GM12878 (cell line): ENCODE results near the gene CLDN9. TPM values are rescaled to one million over a fixed set of nuclear protein-coding genes. Genes with fewer than 3 reads are reported as not detected.

Source experiments
- HDAC6 ChIP-seq: fragments of 200-600 bp; sonication (generic); IDR thresholded peaks from one replicate; pipeline ENCODE4 v1.8.0; 2017; ENCODE audit warnings: antibody characterized with exemption; ENCODE audit not compliant: unreplicated experiment
- KAT2A ChIP-seq: conservative IDR thresholded peaks from 2 replicates; pipeline ENCODE4 v1.6.1; 2011; ENCODE audit warnings: low read depth, low read length; ENCODE audit not compliant: control insufficient read depth
- MYB ChIP-seq: fragments of 150-350 bp; IDR thresholded peaks from 2 replicates; pipeline ENCODE4 v1.6.1; 2014; ENCODE audit warnings: mild to moderate bottlenecking, low read depth, low read length, borderline replicate concordance
- NFIC ChIP-seq: IDR thresholded peaks from 2 replicates; pipeline ENCODE4 v1.6.1; 2012; ENCODE audit warnings: low read depth, mild to moderate bottlenecking, inconsistent platforms, low read length, moderate library complexity
- NR2C2 ChIP-seq: IDR thresholded peaks from 2 replicates; pipeline ENCODE4 v1.6.1; 2011; ENCODE audit warnings: borderline replicate concordance, low read depth; ENCODE audit not compliant: control insufficient read depth, insufficient read length
- NRF1 ChIP-seq: conservative IDR thresholded peaks from 2 replicates; pipeline ENCODE4 v1.6.1; 2011; ENCODE audit warnings: mild to moderate bottlenecking, low read depth, low read length, improper control_type of control experiment
- RAD21 ChIP-seq: IDR thresholded peaks from 2 replicates; pipeline ENCODE4 v1.6.1; 2011; ENCODE audit warnings: mild to moderate bottlenecking, low read depth, low read length, moderate library complexity; ENCODE audit not compliant: insufficient read depth
- SUZ12 ChIP-seq: fragments of 200-600 bp; sonication (generic); IDR thresholded peaks from one replicate; pipeline ENCODE4 v1.6.1; 2018; ENCODE audit warnings: antibody characterized with exemption, mild to moderate bottlenecking; ENCODE audit not compliant: unreplicated experiment
- TCF12 ChIP-seq: IDR thresholded peaks from 2 replicates; pipeline ENCODE4 v1.6.1; 2011; ENCODE audit warnings: low read depth, mild to moderate bottlenecking, low read length
- ZBED1 ChIP-seq: IDR thresholded peaks from 2 replicates; pipeline ENCODE4 v1.6.1; 2016; ENCODE audit warnings: borderline replicate concordance
- ZZZ3 ChIP-seq: IDR thresholded peaks from 2 replicates; pipeline ENCODE4 v1.6.1; 2011; ENCODE audit warnings: low read depth; ENCODE audit not compliant: control insufficient read depth, insufficient read length
- polyA plus RNA-seq, 11 experiments: library from polyadenylated mRNA; depleted of rRNA in 4 of 11; unstranded in 6 of 11; stranded (reverse) in 5 of 11; fragments of >200 nt; fragmentation: Nextera tagmentation in 4 of 11; fragmentation: Illumina TruSeq in 1 of 11; extraction: Ambion mirVana in 4 of 11; extraction: Trizol in 1 of 11; gene quantifications; 1 replicate in 1 of 11; 2 replicates in 10 of 11; pipeline versions ENCODE4 v1.2.1 to v1.2.3, GENCODE V29; 2011 to 2016; ENCODE audit warnings: inconsistent platforms in 2 of 11, missing spikeins in 2 of 11, low read depth in 1 of 11
- total RNA-seq, 4 experiments: library from RNA; depleted of rRNA in 3 of 4; stranded (reverse); fragments of >200 nt in 3 of 4; fragmentation: Illumina TruSeq in 1 of 4; extraction: Trizol in 1 of 4; gene quantifications; 2 replicates each; pipeline versions ENCODE4 v1.2.1 to v1.2.3, GENCODE V29; 2013 to 2021
- TF ChIP-seq, protein P1 (sequence below): fragments of 150-350 bp; IDR thresholded peaks from 2 replicates; pipeline ENCODE4 v1.6.1; 2016; ENCODE audit warnings: low read depth, low read length
- TF ChIP-seq, protein P2 (sequence below), 3 experiments: IDR thresholded peaks in 2 of 3; conservative IDR thresholded peaks in 1 of 3; 2 replicates each; pipeline ENCODE4 v1.5.1; 2011; ENCODE audit warnings: low read depth in 3 of 3, low read length in 3 of 3, mild to moderate bottlenecking in 3 of 3, control low read depth in 2 of 3, moderate library complexity in 2 of 3, inconsistent platforms in 1 of 3, mixed read lengths in 1 of 3; ENCODE audit not compliant: control insufficient read depth in 2 of 3, insufficient read depth in 1 of 3; ENCODE audit errors: extremely low read depth in 1 of 3

Gene CLDN9
- total and polyA plus RNA-seq, 10 of the 15 experiments (the other 5 are each of a cell fraction or from before 2014, with no cell fraction given), result not detected

DNA sequence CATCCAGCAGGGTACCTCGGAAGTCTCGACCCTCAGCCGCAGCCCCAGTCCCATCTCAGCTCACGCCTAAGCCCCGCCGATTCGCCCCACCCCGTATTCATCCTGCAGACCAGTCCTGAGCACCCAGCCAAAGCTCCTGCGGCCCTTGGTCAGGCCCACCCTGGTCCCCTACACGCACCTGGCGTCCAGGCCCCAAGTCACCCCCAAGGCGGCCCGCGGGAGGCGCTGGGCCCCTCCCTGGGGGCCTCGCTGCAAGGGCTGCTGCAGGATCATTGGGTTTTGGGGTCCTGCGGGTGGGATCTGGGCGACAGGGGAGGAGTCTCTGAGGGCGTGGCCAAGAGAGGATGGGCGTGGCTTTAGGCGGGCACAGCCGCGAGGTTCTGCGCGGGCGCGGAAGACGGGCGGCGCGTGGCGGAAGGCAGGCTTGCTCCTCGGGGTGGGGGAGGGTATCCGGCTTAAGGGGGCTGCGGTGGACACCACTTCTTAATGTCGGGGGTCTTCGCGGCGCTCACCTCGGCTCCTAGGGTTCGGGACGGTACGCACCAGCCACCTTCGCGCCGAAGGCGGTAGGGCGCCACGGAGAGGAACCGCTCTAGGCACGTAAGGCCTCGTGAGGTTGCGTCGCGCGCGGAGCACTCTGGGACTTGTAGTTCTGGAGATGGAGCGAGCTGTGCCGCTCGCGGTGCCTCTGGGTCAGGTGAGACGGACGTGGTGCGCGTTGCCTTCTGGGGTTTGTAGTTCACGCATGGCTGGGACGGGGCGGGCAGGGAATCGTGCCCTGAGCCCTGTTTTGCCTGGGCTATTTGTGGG is 11.2 kb downstream of the CLDN9 start, which contains the start of the genes HCFC1R1 and THOC6 (continued):
- TF ChIP-seq, protein P1, sequence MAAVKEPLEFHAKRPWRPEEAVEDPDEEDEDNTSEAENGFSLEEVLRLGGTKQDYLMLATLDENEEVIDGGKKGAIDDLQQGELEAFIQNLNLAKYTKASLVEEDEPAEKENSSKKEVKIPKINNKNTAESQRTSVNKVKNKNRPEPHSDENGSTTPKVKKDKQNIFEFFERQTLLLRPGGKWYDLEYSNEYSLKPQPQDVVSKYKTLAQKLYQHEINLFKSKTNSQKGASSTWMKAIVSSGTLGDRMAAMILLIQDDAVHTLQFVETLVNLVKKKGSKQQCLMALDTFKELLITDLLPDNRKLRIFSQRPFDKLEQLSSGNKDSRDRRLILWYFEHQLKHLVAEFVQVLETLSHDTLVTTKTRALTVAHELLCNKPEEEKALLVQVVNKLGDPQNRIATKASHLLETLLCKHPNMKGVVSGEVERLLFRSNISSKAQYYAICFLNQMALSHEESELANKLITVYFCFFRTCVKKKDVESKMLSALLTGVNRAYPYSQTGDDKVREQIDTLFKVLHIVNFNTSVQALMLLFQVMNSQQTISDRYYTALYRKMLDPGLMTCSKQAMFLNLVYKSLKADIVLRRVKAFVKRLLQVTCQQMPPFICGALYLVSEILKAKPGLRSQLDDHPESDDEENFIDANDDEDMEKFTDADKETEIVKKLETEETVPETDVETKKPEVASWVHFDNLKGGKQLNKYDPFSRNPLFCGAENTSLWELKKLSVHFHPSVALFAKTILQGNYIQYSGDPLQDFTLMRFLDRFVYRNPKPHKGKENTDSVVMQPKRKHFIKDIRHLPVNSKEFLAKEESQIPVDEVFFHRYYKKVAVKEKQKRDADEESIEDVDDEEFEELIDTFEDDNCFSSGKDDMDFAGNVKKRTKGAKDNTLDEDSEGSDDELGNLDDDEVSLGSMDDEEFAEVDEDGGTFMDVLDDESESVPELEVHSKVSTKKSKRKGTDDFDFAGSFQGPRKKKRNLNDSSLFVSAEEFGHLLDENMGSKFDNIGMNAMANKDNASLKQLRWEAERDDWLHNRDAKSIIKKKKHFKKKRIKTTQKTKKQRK, result no peak
- TF ChIP-seq MYB (no peak), NR2C2 (no peak), ZBED1 (no peak), KAT2A (no peak), RAD21 (no peak), ZZZ3 (no peak), NFIC (no peak), TCF12 (peak; percentile 44; the same call in 1 of the 2 replicates), NRF1 (peak; percentile 41; the same call in 1 of the 2 replicates), SUZ12 (no peak), HDAC6 (no peak)
- TF ChIP-seq, protein P2, sequence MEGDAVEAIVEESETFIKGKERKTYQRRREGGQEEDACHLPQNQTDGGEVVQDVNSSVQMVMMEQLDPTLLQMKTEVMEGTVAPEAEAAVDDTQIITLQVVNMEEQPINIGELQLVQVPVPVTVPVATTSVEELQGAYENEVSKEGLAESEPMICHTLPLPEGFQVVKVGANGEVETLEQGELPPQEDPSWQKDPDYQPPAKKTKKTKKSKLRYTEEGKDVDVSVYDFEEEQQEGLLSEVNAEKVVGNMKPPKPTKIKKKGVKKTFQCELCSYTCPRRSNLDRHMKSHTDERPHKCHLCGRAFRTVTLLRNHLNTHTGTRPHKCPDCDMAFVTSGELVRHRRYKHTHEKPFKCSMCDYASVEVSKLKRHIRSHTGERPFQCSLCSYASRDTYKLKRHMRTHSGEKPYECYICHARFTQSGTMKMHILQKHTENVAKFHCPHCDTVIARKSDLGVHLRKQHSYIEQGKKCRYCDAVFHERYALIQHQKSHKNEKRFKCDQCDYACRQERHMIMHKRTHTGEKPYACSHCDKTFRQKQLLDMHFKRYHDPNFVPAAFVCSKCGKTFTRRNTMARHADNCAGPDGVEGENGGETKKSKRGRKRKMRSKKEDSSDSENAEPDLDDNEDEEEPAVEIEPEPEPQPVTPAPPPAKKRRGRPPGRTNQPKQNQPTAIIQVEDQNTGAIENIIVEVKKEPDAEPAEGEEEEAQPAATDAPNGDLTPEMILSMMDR (IDR thresholded peaks at IDR 0.05 in 2 of 3, conservative IDR thresholded peaks at IDR 0.05 in 1 of 3; ENCODE audit: control insufficient read depth in 2 of 3, extremely low read depth in 1 of 3, insufficient read depth in 1 of 3, low read depth in 3 of 3, low read length in 3 of 3), result no peak
